GM19099 (cell line): ENCODE measurements around the gene UBE3C.

Experiments
- POLR2A ChIP-seq: IDR thresholded peaks from 3 replicates; pipeline ENCODE4 v1.6.1; 2011; ENCODE audit warnings: low read depth; ENCODE audit not compliant: insufficient read length; ENCODE audit errors: extremely low read depth

Gene UBE3C

DNA sequence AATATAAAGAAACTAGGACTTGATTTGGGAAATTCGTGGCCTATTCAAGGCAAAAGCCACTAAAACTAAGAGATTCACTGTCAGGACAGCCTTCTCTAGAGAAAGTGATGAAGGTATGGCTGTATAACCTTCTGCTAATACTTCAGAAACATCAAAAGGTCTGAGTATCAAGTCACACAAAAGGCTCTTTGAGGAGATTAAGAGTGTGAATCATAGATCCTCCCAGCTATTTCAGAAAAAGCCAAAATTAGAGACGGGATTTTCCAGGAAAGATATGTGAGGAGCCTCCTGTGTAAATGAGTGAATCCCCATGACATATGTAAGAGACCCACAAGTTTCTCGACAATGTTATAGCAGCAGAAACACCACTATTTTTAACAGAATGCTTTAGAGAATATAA lies 56.2 kb downstream of the UBE3C start:
- TF ChIP-seq POLR2A: no peak

DNA sequence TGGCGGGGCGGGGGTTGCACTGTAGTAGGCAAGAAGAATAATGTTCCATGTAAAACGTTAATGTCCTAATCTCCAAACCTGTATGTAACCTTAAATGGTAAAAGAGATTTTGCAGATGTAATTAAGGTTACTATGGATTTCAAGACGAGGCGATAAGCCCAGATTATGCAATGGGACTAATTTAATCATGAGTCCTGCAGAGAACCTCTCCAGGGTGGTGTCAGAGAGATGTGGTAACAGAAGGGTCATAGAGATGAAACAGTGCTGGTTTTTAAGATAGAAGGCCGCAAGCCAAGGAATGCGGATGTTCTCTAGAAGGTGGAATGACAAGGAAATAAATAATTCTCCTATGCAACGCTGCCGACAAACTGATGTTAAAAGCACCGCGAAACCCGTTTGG lies 57.1 kb downstream of the UBE3C start:
- no peak for TF ChIP-seq POLR2A

DNA sequence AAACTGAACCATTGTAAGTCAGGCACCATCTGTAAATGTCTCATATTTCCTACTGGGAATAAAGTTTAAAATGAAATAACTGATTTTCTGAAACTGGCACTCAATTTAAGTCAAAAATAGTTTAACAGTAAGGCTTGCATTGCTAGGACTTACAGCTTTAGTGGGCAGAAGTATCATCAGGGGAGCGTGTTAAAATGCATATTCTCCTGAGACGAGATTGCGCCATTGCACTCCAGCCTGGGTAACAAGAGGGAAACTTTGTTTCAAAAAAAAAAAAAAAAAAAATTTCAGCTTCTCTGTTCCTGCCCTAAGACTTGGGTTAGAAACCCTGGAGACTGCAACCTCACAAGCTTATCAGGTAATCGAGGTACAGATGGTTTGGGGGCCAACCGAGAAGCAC lies 65.4 kb downstream of the UBE3C start:
- no peak for TF ChIP-seq POLR2A

DNA sequence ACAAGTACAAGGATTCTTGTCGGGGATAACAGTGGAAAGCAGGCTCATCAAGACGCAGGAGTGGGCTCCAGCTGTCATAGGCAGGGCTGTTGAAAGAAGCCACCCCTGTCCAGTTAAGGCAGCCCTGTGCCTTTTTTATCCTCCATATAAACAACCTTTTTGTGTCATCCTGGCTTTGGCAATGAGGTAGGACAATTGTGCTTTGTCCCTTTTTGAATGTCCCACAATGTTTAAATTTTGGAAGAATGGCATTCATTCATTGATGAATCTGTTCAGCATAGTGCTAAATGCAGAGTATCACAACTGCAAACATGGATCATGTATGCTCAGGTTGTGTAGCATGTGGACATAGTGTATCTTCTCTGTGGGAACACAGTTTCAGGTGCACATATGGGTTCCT lies 66.7 kb downstream of the UBE3C start:
- no peak for TF ChIP-seq POLR2A

DNA sequence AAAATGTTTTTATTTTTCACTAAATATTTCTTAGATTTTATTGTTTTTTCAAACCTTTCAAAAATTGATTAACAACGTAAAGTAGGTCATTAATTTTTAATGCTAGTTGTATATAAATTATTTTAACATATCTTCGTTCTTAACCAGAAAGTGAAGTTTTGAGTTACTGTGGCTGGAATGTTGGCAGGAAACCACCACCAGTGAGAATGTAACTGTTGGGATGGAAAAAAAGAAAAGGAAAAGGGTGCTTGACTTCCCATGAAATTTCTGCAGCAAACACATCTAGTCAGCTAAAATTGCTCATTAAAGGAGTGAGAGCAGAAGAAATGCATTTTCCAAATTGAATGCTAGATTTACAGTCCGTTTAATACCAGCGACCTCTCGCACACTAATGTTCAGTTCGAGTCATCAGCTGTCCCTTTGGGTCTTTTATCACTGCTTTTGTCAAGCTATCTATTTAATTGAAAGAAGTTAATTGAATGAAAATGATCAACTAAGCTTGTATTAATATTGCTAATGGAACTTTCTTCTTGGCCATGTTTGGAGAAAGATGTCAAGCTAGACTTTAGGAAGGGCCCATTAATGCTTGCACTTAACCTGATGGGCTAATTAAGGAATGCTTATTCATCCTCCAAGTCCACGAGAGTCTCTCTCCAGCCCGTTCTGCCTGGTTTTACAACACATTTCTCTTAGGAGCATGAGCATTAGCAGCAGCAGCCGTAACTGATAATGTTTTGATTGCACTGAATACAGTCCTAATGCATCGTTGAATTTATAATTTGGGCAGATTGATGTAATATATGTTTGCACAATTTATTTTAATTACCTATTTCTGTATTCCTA lies 70.1 kb downstream of the UBE3C start:
- no peak for TF ChIP-seq POLR2A

DNA sequence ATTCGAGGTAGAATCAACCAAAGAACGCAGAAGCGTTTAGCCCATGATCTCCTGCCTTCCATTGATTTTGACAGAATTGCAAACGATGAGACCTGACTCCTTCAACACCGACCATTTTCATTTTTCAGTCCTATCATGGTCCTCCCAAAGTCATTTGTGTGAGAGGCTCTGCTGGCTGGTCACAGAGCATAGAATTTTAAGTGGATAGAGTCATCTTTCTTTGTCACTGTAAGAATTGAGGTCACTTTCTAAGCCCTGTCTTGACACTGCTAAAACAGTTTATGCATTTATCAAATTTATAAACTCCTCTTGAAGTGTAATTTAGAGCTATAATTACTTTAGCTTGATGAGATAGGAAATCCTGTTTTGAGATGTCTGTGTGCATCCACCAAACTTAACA lies 72.0 kb downstream of the UBE3C start:
- TF ChIP-seq POLR2A: no peak

DNA sequence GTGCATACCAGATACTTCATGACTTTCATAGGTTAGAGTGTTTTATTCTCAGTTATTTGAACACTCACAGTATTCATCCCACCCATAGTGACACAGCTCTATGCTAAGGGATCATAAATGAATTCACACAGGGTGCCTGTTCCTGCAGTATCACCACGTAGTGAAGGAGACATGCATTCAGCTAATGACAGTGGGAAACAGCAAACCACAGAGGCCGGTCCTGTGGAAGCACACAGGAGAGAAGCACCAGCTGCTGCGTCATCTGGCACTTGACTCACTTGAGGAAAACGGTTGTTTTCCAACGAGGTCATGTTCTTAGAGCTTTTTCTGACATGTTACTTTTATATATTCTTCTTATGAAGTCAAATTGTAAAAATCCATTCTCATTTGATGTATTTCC lies 73.0 kb downstream of the UBE3C start:
- TF ChIP-seq POLR2A: no peak

DNA sequence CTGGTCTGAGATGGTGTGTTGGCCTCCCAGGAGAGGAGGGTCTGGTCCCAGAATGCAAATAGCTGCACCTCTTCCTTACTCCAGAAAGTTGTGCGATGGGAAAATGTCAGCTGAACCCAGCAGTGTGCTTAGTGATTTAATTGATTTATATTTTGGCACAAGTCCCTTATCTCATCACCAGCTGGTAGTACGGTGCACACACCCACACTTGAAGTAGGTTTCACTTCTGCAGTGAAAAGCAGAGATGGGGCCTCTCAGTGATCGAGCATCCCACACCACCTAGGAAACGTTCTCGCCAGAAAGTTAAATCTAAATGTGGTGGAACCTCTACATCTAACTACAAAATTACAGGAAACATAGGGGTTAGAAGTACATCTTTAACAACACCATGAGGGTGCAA lies 80.4 kb downstream of the UBE3C start:
- TF ChIP-seq POLR2A: no peak

DNA sequence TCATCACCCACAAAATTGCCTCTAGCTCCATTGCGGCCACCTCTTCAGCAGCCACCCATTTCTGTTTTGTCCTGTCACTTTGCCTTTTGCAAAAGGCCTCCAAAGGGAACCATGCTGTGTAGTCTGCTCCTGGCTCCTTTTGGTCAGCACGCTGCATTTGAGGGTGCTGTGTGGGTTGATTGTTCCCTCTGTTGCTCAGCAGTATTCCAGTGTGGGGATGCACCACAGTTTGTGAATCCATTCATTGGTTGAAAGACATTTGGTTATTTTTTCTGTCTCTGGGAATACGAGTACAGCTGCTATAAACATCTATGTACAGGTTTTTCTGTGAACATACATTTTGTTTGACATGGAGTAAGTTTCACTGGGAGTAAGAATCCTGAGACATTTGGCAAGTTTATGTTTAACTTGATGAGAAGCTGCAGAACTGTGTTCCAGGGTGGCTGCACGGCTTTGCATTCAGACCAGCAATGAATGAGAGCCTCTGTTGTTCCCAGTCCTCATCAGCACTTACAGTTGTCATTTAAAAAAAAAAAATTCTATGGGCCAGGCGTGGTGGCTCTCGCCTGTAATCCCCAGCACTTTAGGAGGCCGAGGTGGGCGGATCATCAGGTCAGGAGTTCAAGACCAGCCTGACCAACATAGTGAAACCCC lies 82.3 kb downstream of the UBE3C start:
- TF ChIP-seq POLR2A: no peak

DNA sequence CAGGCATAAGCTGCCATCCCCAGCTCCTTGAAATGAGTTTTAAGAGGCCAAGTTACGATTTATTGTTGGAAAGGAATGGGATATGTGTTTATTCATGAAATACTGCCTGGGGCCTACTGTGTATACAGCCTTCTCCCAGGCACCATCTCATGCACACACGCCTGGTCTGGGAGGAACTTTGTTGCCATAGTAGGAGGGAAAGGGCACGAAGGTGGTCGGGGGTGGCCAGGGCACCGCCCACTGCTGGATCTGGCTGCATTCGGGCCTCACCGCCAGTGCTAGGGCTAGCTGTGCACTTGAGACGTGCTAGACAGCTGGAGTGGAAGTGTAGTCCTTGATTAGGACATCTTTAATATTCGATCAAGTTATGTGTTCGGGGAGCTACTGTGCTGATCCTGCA lies 84.0 kb downstream of the UBE3C start:
- no peak for TF ChIP-seq POLR2A

DNA sequence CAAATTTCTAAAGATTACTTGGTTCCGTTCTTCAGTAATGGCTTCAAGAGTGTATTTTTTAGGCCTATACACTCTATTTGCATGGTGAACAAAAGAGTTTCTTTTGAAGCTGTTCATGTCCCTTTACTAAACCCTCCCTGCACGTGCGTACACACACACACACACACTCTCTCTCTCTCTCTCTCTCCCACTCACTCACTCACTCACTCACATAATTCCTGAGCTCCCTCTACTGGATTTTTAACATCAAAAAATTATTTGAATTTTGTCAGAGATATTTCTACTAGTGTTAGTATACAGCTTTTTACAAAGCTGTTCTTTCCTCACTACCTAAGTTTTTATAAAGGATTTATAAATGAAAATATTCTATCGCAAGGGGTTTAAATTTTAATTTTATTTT lies 85.9 kb downstream of the UBE3C start:
- TF ChIP-seq POLR2A: no peak

DNA sequence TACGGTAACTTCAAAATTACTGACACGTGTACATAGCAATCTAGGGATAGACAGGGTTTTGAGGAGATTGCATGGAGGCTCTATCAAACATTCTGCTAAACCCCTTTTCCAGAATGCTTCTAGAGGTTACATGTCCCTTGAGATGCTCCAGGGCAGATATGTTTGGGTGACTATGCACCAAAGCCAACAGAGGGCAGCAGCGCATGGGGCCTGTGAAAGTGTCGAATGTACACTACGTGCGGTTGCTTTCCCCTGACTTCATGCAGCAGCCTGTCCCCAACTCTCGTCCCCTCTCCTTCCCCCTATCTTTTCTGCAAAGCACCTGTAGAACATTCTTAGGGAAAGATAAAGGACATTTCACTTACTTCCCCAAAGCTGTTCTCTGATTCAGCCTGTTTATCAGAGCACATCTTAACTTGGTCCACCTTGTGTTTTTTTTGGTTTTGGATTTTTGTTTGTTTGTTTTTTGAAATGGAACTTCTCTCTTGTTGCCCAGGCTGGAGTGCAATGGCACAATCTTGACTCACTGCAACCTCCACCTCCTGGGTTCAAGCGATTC lies 90.2 kb downstream of the UBE3C start:
- TF ChIP-seq POLR2A: no peak

DNA sequence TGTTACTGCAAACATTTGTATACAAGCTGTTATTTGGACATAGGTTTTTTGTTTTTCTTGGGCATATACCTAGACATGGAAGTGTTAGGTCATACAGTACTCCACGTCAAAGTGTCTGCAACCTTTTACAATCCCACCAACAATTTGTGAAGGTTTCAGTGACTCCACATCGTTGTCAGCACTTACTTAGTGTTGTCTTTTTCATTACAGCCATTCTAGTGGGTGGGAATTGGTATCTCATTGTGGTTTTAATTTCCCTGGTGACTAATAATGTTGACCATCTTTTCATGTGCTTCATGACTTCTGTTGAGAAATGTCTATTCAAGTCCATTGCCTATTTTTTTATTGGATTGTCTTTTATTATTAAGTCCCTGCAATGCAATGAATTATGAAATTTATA lies 95.0 kb downstream of the UBE3C start:
- TF ChIP-seq POLR2A: no peak

DNA sequence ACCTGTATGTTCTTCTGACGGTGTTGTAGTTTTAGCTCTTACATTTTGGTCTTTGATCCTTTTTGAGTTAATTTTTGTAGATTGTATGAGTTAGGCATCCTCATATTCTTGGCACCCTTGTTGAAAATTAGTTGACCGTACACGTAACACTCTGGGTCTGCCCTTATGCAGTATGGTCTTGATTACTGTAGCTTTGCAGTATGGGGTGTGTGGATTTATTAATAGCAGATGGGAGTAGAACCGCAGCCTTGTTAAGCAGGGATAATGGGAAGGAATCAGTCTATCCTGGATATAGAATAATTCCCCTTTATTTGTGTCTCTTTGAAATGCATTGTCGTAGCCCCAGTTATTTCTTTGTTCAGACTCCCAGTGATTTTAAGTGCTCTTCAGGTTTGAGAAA lies 95.5 kb downstream of the UBE3C start:
- TF ChIP-seq POLR2A: no peak

DNA sequence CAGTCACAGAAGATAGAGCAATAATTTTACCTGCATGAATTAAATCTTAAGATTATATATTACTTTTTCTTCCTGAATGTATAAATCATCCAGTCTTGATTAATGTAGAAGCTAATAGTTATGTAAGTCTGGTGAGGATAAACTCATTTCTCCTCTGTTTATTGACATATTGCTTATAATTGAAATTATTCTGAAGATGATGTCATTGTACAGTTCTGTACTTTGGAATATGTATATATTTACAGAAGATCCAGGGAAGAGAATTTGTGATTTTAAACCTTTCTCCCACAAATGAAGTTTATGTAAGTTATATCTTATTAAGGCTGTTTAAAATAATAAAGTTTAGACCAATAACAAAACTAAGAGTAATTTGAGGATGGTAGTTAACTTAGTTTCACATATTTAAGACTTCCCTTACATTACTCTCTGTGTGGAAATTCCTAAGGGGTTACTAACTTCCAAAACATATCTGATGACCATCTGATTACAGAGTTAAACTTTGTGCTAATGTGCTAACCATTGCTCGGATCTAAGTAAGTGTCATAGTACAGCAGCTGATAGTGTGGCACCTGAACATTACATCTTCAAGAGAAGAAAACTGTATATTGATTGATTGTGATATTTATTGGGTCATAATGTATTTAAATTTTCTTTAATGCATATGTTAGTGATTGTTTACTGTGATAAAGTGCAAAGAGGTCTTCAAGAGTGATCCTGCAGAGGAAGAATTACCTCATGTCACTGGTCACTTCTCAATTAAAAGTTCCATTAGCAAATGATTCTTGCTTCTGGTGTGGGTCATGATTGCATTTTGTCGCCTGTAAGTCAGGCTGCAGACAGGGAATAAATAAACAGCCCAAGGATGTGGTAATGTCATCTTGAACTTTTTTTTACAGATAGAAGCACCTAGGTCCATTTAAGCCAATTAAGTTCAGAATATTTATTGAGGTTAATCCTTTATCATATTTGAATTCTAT lies 96.9 kb downstream of the UBE3C start:
- TF ChIP-seq POLR2A: no peak
